LNCaP clone FGC (cell line): Measurements from ENCODE around the gene WTAP.
"Not testable (repeated sequence)": the region's sequence is repeated elsewhere in the genome, so short reads cannot be mapped to it uniquely, and the experiment has no call there.

Experiments used
- DNase-seq: peaks from one replicate; pipeline ENCODE4 v3.0.0-alpha.2; 2011; ENCODE audit warnings: low read depth
- H3K4me3 ChIP-seq: 2 replicates; pipeline ENCODE4 v1.5.1; 2011; ENCODE audit warnings: mild to moderate bottlenecking, low read depth, low read length, control low read depth
- TF ChIP-seq, protein P1 (sequence below): IDR thresholded peaks from 2 replicates; pipeline ENCODE4 v1.5.1; 2012; ENCODE audit warnings: mild to moderate bottlenecking; ENCODE audit not compliant: control insufficient read depth, insufficient read depth; ENCODE audit errors: extremely low read depth

WTAP gene

DNA sequence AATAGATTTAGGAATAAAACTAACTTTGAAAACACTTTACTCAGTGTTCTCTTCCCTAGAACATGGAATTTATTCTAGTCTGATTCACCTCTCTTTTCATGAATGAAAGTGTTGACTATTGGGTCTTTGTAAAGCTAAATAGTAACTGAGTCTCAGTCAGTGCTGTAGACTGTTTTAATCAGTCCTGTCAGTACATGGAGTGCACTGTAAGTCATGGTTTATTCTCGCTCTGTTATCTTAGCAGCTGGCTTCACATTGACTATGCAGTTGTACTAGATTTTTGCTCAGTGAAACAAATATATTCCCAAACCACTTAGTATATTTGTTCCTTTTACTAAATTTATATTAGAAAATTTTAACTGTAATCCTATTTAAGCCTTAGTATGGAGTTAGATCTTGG is 19.5 kb downstream of the WTAP start:
- DNase-seq, result no peak
- no peak overlapping the region for H3K4me3 ChIP-seq
- TF ChIP-seq, protein P1, sequence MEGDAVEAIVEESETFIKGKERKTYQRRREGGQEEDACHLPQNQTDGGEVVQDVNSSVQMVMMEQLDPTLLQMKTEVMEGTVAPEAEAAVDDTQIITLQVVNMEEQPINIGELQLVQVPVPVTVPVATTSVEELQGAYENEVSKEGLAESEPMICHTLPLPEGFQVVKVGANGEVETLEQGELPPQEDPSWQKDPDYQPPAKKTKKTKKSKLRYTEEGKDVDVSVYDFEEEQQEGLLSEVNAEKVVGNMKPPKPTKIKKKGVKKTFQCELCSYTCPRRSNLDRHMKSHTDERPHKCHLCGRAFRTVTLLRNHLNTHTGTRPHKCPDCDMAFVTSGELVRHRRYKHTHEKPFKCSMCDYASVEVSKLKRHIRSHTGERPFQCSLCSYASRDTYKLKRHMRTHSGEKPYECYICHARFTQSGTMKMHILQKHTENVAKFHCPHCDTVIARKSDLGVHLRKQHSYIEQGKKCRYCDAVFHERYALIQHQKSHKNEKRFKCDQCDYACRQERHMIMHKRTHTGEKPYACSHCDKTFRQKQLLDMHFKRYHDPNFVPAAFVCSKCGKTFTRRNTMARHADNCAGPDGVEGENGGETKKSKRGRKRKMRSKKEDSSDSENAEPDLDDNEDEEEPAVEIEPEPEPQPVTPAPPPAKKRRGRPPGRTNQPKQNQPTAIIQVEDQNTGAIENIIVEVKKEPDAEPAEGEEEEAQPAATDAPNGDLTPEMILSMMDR, result no peak

GRCh38 chr6:159748127-159748526 is 20.8 kb downstream of the WTAP start:
- not testable (repeated sequence) for DNase-seq, H3K4me3 ChIP-seq

DNA sequence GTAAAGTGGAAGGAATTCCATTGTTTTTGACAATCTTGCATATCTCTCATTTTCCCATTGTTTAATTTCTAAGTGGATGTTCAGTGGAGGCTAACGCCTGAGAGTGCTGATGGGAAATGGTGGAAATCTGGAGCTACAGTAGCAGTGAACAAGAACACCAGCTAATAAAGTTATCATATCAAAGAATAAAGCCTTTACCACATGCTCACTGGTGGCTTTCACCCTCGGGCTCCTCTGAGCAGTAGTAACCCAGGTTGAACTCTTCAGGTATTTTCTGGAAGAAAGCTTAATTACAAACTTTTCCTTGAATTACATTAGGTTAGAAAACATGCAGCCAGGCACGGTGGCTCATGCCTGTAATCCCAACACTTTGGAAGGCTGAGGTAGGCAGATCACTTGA is 24.1 kb downstream of the WTAP start:
- H3K4me3 ChIP-seq, result no peak overlapping the region
- DNase-seq, result no peak
- TF ChIP-seq, protein P1, result no peak

DNA sequence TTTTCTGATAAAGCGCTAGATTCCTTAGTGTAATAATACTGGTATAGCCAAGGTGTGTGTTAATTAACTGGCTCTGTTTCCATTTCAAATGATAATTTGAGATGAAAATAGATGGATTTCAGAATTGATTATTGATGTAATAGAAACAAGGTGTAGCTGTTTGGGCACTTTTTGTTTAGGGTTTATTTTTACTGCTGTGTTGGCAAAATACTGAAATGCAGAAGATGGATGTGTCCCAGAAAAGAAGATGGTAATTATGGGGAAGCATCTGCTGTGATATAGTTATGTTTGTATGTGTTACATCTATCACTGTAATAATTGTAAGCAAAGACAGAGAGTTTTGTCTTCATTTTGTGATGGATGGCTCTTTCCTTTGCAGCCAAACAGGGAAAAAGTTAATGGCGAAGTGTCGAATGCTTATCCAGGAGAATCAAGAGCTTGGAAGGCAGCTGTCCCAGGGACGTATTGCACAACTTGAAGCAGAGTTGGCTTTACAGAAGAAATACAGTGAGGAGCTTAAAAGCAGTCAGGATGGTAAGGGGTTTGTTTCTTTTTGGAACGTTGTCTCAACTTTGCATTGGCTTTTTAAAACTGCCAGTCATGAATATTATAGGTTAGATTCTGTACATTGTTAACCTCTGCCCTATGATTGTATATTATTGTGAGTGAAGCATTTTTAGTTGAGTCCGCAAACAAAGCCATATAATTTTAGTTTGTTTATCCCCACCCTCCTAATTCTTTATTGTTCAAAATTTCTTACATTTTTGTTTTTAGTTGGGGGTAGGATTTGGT is 26.0 kb downstream of the WTAP start:
- DNase-seq, result no peak
- TF ChIP-seq, protein P1, result no peak
- no peak overlapping the region for H3K4me3 ChIP-seq

GRCh38 chr6:159754401-159754800 is 27.1 kb downstream of the WTAP start:
- TF ChIP-seq, protein P1, result no peak
- DNase-seq, result no peak
- H3K4me3 ChIP-seq, result no peak overlapping the region

DNA sequence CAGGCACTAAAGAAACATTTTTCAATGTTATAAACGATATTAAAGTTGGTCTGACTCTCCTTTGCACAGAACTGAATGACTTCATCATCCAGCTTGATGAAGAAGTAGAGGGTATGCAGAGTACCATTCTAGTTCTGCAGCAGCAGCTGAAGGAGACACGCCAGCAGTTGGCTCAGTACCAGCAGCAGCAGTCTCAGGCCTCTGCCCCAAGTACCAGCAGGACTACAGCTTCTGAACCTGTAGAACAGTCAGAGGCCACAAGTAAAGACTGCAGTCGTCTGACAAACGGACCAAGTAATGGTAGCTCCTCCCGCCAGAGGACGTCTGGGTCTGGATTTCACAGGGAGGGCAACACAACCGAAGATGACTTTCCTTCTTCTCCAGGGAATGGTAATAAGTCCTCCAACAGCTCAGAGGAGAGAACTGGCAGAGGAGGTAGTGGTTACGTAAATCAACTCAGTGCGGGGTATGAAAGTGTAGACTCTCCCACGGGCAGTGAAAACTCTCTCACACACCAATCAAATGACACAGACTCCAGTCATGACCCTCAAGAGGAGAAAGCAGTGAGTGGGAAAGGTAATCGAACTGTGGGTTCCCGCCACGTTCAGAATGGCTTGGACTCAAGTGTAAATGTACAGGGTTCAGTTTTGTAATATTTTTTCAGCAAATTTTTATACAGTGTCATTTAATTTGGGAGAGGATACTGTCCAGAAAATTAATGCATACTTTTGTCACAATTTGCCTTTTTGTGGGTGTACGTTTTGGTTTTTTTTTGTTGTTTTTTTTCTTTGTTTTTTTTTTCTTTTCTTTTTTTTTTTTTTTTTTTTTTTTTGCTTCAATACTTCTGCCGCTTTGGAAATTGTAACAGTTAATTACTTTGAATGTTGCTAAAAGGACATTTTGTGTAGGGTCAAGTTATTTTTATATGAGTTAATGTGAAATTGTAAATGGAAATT is 27.9 kb downstream of the WTAP start:
- no peak for DNase-seq
- H3K4me3 ChIP-seq, result no peak overlapping the region
- TF ChIP-seq, protein P1, result no peak

DNA sequence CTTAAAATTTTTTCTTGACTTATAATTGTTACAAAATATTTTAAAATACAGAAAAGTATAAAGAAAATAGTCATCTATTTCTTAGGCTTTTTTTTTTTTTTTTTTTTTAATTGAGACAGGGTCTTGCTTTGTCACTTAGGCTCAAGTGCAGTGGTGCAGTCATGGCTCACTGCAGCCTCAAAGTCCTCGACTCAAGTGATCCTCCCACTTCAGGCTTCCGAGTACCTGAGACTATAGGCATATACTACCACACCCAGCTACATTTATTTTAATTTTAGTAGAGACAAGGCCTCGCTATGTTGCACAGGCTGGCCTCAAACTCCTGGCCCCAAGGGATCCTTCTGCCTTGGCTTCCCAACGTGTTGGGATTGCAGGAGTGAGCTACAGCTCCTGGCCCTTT is 29.2 kb downstream of the WTAP start:
- no peak for DNase-seq
- no peak overlapping the region for H3K4me3 ChIP-seq
- TF ChIP-seq, protein P1, result no peak
